Neural cell (in vitro differentiated cells): ENCODE data around the gene TXNL4B.
A peak's percentile ranks its signal among the peaks of the same experiment; 100 is the strongest.

Source experiments
- POLR2AphosphoS5 ChIP-seq: IDR thresholded peaks from 2 replicates; pipeline ENCODE4 v1.6.1; 2012
- REST ChIP-seq: IDR thresholded peaks from 2 replicates; pipeline ENCODE4 v1.6.1; 2012; ENCODE audit warnings: borderline replicate concordance

GRCh38 chr16:72124761-72125634 lies 31.6 kb upstream of the TXNL4B start:
- TF ChIP-seq REST (peak; percentile 30), POLR2AphosphoS5 (no peak)
